OCI-LY7 (cell line): Measurements from ENCODE around the gene PIK3R6.

ENCODE experiments used
- EZH2phosphoT487 ChIP-seq: fragments of 200-600 bp; sonication (generic); IDR thresholded peaks from 2 replicates; pipeline ENCODE4 v1.6.1; 2018; ENCODE audit warnings: low read depth, borderline replicate concordance, mild to moderate bottlenecking, mixed run types, antibody characterized with exemption, low read length, moderate library complexity, mixed read lengths
- TF ChIP-seq, protein P1 (sequence below): fragments of 200-600 bp; sonication (generic); conservative IDR thresholded peaks from 2 replicates; pipeline ENCODE4 v1.5.1; 2014; ENCODE audit warnings: mild to moderate bottlenecking, antibody characterized with exemption, low read length, moderate library complexity, mixed read lengths

- TF ChIP-seq, protein P1, sequence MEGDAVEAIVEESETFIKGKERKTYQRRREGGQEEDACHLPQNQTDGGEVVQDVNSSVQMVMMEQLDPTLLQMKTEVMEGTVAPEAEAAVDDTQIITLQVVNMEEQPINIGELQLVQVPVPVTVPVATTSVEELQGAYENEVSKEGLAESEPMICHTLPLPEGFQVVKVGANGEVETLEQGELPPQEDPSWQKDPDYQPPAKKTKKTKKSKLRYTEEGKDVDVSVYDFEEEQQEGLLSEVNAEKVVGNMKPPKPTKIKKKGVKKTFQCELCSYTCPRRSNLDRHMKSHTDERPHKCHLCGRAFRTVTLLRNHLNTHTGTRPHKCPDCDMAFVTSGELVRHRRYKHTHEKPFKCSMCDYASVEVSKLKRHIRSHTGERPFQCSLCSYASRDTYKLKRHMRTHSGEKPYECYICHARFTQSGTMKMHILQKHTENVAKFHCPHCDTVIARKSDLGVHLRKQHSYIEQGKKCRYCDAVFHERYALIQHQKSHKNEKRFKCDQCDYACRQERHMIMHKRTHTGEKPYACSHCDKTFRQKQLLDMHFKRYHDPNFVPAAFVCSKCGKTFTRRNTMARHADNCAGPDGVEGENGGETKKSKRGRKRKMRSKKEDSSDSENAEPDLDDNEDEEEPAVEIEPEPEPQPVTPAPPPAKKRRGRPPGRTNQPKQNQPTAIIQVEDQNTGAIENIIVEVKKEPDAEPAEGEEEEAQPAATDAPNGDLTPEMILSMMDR, result no peak
- TF ChIP-seq EZH2phosphoT487, result no peak
These were observed 61.1 kb downstream of the PIK3R6 start for GRCh38 chr17:8806253-8806925.
